HG03175 (cell line): ENCODE data around the gene FBXO47.
"Not testable (repeated sequence)": the region's sequence is repeated elsewhere in the genome, so short reads cannot be mapped to it uniquely, and the experiment has no call there.

ENCODE experiments used
- ATAC-seq: cut with Tn5 transposase; IDR thresholded peaks from one replicate; pipeline ENCODE4 v1.9.1; 2021; ENCODE audit warnings: mild to moderate bottlenecking, moderate library complexity; ENCODE audit not compliant: unreplicated experiment

Gene FBXO47

DNA sequence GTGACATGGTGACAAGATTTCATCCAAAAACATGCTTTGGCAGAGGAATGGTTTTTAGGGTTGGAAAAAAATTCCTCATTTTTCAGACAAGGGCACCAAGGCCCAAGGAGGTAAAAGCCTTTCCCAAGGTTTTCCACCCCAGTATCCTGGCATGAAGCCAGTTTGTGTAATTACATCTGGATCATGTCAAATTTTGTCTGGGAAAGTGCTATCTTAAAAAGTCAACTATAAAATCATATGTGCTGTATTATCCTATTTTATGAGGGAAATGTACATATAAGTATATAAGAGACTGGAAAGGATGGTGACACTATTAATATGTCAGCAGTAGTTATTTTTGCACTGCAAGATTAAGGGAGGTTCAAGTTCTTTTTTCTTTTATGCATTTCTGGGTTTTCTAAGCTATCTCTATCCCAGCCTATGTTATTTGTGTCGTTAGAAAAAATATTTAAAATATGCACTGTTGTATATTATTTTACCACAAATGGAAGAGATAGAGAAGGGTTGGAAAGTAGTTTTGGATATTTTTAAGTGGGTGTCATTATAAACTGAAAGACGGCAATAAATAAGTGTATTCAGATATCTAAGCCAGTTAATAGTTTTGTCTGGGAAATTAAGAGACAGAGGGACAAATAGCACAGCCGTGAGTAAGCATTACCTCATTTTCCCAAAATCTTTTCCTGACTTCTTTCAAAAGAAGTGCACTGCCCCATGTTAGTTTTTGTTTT lies 13.5 kb upstream of the FBXO47 start:
- no peak for ATAC-seq

DNA sequence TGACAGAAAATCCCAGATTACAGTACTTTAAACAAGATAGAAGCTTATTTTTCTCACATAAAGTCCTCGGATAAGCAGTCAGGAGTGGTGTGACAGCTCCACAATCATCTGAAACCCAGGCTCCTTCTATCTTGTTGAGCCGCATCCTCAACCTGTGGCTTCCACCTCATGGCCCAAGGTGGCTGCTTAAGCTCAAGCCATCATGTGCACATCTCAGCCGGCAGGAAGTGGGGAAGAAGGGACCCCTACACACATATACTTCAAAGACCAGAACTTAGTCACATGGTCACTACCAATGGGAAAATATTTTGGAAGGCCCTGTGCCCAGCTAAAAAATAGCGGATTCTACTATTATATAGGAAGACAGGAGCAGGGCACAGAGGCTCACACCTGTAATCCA lies 11.0 kb upstream of the FBXO47 start:
- ATAC-seq: no peak

DNA sequence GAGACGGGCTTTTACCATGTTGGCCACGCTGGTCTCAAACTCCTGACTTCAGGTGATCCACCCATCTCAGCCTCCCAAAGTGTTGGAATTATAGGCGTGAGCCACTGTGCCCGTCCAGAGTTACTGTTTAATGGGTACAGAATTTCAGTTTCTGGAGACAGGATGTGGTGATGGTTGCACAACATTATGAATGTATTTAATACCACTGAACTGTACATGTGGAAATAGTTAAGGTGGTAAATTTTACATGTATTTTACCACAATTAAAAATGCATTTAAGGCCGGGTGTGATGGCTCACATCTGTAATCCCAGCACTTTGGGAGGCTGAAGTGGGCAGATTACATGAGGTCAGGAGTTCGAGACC lies 9.0 kb upstream of the FBXO47 start:
- ATAC-seq: not testable (repeated sequence)

GRCh38 chr17:38970804-38971203 lies 3.6 kb upstream of the FBXO47 start:
- no peak for ATAC-seq

GRCh38 chr17:38970128-38970527 lies 2.9 kb upstream of the FBXO47 start:
- no peak for ATAC-seq

DNA sequence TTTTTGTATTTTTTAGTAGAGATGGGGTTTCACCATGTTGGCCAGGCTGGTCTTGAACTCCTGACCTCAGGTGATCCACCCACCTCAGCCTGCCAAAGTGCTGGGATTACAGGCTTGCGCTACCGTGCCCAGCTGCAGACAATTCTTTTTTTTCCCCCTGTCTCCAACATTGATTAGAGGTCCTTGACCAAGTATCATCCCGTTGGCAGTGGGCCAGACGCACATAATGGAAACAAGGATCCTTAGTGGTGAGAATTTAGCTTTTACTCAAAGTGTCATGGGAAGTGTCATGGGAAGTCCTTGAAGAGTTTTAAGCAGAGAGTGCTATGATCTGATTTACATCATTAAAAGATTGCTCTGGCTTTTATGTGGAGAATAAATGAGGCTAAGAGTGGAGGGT lies 2.1 kb upstream of the FBXO47 start:
- ATAC-seq: no peak

- ATAC-seq: no peak
Measured at GRCh38 chr17:38961413-38961812, 5.8 kb downstream of the FBXO47 start.

- no peak for ATAC-seq
Measured at GRCh38 chr17:38960402-38960801, 6.8 kb downstream of the FBXO47 start.

DNA sequence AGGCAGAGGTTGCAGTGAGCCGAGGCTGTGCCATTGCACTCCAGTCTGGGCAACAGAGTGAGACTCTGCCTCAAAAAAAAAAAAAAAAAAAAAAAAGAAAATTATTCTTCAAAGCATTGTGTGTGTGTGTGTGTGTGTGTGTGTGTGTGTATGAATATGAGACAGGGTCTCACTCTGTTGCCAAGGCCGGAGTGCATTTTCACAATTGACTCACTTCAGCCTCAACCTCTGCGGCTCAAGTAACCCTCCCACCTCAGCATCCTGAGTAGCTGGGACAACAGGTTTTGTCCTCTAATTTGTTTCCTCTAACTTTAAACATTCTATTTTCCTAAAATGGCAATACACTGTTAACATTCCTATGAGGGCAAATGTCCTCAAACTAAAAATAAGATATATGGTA lies 7.7 kb downstream of the FBXO47 start:
- no peak for ATAC-seq

DNA sequence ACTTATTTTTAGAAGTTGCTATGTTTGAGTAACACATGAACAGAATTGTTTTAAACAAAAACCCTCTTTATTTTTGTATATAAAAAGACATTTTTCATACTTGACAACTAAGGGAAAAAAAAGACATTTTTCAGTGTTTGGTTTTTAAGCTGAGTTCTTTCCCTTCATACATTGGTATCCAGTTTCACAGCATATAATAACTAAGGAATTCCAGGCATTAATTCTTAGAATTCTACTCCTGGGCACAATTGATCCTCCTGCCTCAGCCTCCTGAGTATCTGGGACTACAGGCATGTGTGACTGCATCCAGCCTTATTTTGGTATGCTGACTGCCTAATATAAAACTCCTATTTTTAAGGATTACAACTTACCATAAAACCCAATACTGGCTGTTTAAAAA lies 8.4 kb downstream of the FBXO47 start:
- no peak for ATAC-seq

GRCh38 chr17:38958326-38958725 lies 8.9 kb downstream of the FBXO47 start:
- ATAC-seq: no peak

DNA sequence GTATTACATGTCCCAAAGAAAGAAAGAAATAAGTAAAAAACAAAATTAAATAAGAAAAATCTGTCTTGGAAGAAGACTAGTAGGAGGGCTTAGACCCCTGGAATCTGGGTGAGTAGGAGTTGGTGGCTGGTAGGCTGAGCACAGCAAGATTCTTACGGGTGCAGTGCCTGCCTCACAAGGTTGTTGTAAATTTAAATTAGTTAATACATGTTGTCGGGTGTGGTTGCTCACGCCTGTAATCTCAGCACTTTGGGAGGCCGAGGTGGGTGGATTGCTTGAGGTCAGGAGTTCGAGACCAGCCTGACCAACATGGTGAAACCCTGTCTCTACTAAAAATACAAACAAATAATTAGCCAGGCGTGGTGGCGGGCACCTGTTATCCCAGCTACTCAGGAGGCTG lies 13.4 kb downstream of the FBXO47 start:
- ATAC-seq: not testable (repeated sequence)

DNA sequence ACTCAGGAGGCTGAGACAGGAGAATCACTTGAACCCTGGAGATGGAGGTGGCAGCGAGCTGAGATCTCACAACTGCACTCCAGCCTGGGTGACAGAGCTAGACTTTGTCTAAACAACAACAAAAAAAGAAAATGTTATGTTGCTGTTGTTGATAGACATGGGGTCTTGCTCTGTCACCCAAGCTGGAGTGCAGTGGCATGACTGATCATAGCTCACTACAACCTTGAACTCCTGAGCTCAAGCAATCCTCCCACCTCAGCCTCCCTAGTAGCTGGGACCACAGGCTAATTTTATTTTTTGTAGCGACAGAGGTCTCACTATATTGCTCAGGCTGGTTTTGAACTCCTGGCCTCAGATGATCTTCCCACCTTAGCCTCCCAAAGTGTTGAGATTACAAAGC lies 20.0 kb downstream of the FBXO47 start:
- no peak for ATAC-seq

DNA sequence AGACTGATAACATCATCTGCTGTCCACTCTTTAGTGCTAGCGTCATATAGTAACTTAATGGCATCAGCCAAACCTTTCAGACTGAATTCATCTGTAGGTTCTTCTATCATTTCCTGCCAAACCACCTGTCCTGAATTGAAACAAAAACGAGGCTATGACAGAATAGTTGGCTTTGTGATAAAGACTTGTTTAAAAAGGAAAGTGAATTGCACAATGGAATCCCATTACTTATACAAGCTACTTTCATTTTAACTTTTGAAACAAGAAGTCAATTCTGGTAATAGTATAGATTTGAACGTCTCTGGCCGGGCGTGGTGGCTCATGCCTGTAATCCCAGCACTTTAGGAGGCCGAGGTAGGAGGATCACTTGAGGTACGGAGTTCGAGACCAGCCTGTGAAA lies 23.6 kb downstream of the FBXO47 start:
- ATAC-seq: no peak

- ATAC-seq: no peak
Measured at GRCh38 chr17:38942696-38943334, 24.4 kb downstream of the FBXO47 start.

DNA sequence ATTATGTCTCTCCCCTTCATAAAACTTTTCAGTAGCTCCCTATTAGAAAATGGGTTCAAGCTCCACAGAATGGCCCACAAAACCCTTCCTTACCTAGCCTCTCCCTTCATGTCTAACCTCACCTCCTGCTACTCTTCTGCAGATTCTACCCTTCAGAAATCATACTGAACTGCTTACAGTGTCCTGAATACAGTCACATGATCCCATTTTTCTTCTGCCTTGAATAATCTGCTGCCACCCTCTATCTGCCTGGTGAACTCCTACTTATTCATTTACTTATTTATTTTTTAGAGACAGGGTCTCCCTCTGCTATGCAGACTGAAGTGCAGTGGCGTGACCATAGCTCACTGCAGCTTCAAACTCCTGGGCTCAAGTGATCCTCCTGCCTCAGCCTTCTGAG lies 26.8 kb downstream of the FBXO47 start:
- ATAC-seq: no peak

DNA sequence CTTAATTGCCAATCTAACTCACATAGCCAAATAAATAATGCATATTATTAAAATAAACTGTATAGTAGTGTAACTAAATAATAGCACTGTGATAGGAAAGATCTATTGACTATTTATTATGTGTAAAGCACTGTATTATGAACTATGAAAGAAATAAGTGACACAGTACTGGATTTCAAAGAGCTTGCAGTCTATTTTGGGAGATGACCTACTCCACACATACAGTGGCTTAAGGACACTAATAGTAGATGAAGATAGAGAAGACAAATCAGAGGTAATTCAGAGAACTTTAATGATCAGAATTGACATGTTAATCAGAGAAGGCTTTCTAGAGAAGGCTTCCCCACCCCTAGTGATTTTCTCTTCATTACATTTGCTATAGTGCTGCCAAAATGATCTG lies 27.2 kb downstream of the FBXO47 start:
- no peak for ATAC-seq

DNA sequence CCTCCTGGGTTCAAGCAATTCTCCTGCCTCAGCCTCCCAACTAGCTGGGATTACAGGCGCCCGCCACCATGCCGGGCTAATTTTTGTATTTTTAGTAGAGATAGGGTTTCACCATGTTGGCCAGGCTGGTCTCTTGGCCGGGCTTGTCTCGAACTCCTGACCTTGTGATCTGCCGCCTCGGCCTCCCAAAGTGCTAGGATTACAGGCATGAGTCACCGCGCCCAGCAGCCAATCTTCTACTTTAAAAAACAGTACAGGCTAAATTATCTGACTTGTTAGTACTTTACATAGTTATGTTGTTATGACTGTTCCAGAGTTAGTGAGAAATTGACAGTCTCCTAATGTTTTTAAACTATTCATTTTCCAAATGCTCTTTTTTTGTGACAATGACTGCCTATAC lies 33.2 kb downstream of the FBXO47 start:
- ATAC-seq: not testable (repeated sequence)

DNA sequence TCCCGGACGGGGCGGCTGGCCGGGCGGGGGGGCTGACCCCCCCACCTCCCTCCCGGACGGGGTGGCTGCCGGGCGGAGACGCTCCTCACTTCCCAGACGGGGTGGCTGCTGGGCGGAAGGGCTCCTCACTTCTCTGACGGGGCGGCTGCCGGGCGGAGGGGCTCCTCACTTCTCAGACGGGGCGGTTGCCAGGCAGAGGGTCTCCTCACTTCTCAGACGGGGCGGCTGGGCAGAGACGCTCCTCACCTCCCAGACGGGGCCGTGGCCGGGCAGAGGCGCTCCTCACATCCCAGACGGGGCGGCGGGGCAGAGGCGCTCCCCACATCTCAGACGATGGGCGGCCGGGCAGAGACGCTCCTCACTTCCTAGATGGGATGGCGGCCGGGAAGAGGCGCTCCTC lies 36.4 kb downstream of the FBXO47 start:
- ATAC-seq: not testable (repeated sequence)

DNA sequence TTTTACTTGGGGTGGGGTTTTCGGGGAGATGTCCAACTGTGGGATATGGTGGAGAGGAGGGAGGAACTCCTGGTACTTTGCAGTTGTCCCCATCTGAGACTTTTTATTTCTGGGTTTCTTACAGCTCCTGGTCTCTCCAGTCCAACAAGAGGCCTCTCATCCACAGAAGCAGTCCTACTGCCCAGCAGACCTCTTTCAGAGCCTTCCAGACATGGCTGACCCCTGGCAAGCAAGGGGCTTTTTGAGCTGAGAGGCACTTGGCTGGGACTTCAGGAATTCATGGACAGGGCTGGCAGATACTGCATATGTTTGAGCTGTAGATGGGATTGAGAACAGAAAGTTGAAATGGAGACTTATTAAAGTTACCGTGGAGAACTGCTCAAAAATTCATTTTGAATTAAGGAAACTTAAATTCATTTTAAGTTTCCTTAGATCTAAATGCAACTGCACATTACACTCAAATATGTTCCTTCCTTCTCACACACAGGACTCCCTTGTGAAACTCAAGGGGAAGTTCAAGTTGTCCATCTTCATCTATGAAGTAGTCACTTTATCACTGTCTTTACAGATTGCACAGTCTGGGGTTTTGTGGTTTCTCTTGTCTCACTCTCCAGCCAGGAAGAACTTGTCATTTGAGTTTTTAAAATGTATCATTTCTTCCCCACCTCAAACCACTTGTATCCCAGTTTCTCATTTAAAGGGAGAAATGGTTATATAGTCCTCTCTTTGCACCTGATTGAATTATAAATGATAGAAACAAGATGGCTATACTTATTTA lies 40.7 kb downstream of the FBXO47 start:
- ATAC-seq: no peak

GRCh38 chr17:38925263-38925995 lies 41.8 kb downstream of the FBXO47 start, which contains the start of gene LASP1NB:
Gene LASP1NB (plus strand): TSS chr17:38925614.
- no peak for ATAC-seq
